ENCODE results near the gene SLF2. TPM values are rescaled to one million over a fixed set of nuclear protein-coding genes. Genes with fewer than 3 reads are reported as not detected.

The SLF2 gene
- total and polyA plus RNA-seq, 4 donors, result 4.0 to 18.8 (median 12.1) TPM

GRCh38 chr10:100912013-100912604 lies 654 bp upstream of the SLF2 start:
- H3K4me3 ChIP-seq (ENCODE audit: low read depth in 1 of 3, low read length in 3 of 3), result peak overlapping the region; percentile 64 to 77 (median 76)
- 11% methylated on average over 12 of the region's 12 CpGs for WGBS
- H3K36me3 ChIP-seq (ENCODE audit: control insufficient read depth in 4 of 4, insufficient read depth in 3 of 4, low read depth in 1 of 4, low read length in 3 of 4), result peaks cover 0 to 8% (median 7%) of the 10 kb centered on the region in 4 donors
- peaks cover 3 to 23% (median 16%) of the 10 kb centered on the region in 4 donors for H3K4me1 ChIP-seq (ENCODE audit: control insufficient read depth in 4 of 4, insufficient read depth in 4 of 4, low read length in 3 of 4)
- no peaks in the 10 kb centered on the region for H3K27me3 ChIP-seq (ENCODE audit: control insufficient read depth in 4 of 4, insufficient read depth in 4 of 4, low read length in 3 of 4)
- H3K9me3 ChIP-seq (ENCODE audit: control insufficient read depth in 4 of 4, low read length in 3 of 4), result no peaks in the 10 kb centered on the region
- TF ChIP-seq RXRA (IDR thresholded peaks at IDR 0.05) (no peak), EGR1 (IDR thresholded peaks at IDR 0.05; ENCODE audit: low read depth in 2 of 2) (no peak), NR2F2 (IDR thresholded peaks at IDR 0.05) (peak; percentile 24), FOXA1 (IDR thresholded peaks at IDR 0.05) (no peak)
- TF ChIP-seq, protein P1, sequence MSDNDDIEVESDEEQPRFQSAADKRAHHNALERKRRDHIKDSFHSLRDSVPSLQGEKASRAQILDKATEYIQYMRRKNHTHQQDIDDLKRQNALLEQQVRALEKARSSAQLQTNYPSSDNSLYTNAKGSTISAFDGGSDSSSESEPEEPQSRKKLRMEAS (IDR thresholded peaks at IDR 0.05), result peak; percentile 31
- peak overlapping the region; percentile 98 to 99 for H3K27ac ChIP-seq (ENCODE audit: low read depth in 1 of 2, low read length in 2 of 2)
- peak overlapping the region; percentile 54 to 88 for H3K9ac ChIP-seq (ENCODE audit: low read depth in 1 of 2, low read length in 2 of 2)
- no peak for DNase-seq (ENCODE audit: low spot score)

DNA sequence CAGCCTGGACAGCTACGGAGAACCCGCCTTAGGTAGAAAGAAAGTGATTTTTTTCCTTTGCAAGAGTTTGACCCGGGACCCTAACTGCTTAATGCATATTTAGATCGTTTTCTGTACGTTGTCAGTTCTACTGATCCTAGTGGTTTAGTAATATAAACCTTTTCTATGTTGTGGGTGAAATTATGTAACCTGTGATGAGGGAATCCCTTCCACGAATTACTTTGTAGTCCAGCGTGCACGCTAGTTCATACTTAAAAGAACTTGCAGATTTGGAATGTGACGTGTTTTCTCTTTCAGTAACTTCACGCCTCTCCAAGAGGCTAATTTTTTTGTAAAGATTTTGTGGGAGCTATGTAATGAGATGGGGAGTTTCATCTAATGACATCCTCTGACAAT lies 705 bp downstream of the SLF2 start:
- peaks cover 3 to 23% (median 16%) of the 10 kb centered on the region in 4 donors for H3K4me1 ChIP-seq (ENCODE audit: control insufficient read depth in 4 of 4, insufficient read depth in 4 of 4, low read length in 3 of 4)
- peak overlapping the region; percentile 14 to 68 for H3K9ac ChIP-seq (ENCODE audit: low read depth in 1 of 2, low read length in 2 of 2)
- H3K9me3 ChIP-seq (ENCODE audit: control insufficient read depth in 4 of 4, low read length in 3 of 4), result no peaks in the 10 kb centered on the region
- peak overlapping the region; percentile 77 to 99 (median 99) for H3K4me3 ChIP-seq (ENCODE audit: low read depth in 1 of 3, low read length in 3 of 3)
- DNase-seq (ENCODE audit: low spot score), result no peak
- no peaks in the 10 kb centered on the region for H3K27me3 ChIP-seq (ENCODE audit: control insufficient read depth in 4 of 4, insufficient read depth in 4 of 4, low read length in 3 of 4)
- peak overlapping the region; percentile 98 to 99 for H3K27ac ChIP-seq (ENCODE audit: low read depth in 1 of 2, low read length in 2 of 2)
- H3K36me3 ChIP-seq (ENCODE audit: control insufficient read depth in 4 of 4, insufficient read depth in 3 of 4, low read depth in 1 of 4, low read length in 3 of 4), result peaks cover under 1 to 18% (median 14%) of the 10 kb centered on the region in 4 donors
- 4% methylated on average over 10 of the region's 10 CpGs for WGBS
- TF ChIP-seq, protein P1 (IDR thresholded peaks at IDR 0.05), result no peak
- TF ChIP-seq SP1 (IDR thresholded peaks at IDR 0.05) (no peak), REST (IDR thresholded peaks at IDR 0.05) (no peak), FOXA2 (IDR thresholded peaks at IDR 0.05) (no peak), YY1 (IDR thresholded peaks at IDR 0.05) (no peak), HNF4G (IDR thresholded peaks at IDR 0.05) (no peak), TAF1 (conservative IDR thresholded peaks at IDR 0.05) (no peak), NR2F2 (IDR thresholded peaks at IDR 0.05) (no peak), FOXA1 (IDR thresholded peaks at IDR 0.05) (no peak), RAD21 (IDR thresholded peaks at IDR 0.05) (no peak), JUND (IDR thresholded peaks at IDR 0.05) (no peak), RXRA (IDR thresholded peaks at IDR 0.05) (no peak), GABPA (IDR thresholded peaks at IDR 0.05 in 1 of 2, conservative IDR thresholded peaks at IDR 0.05 in 1 of 2) (no peak), ZBTB33 (IDR thresholded peaks at IDR 0.05) (no peak), EGR1 (IDR thresholded peaks at IDR 0.05; ENCODE audit: low read depth in 2 of 2) (no peak), ATF3 (IDR thresholded peaks at IDR 0.05) (no peak)

All from liver (tissue), 9 donors.